ENCODE measurements around the gene GPR132. TPM values are rescaled to one million over a fixed set of nuclear protein-coding genes. Genes with fewer than 3 reads are reported as not detected.

The GPR132 gene
- total RNA-seq, 1 experiment from 2014 or later: not detected

GRCh38 chr14:105074601-105075053, 9.4 kb upstream of the GPR132 start:
- no peaks in the 10 kb centered on the region for H3K36me3 ChIP-seq (ENCODE audit: insufficient read depth, low read length)
- no peak overlapping the region for H3K27ac ChIP-seq (ENCODE audit: low read length)
- H3K4me3 ChIP-seq (ENCODE audit: low read length): no peak overlapping the region
- no peaks in the 10 kb centered on the region for H3K79me2 ChIP-seq (ENCODE audit: low read length)
- H3K9me2 ChIP-seq (replicated peaks; ENCODE audit: insufficient read depth, low read length): no peaks in the 10 kb centered on the region
- no peaks in the 10 kb centered on the region for H3K9me3 ChIP-seq (ENCODE audit: low read length)
- H3K4me2 ChIP-seq (ENCODE audit: low read depth, low read length, poor library complexity, severe bottlenecking): no peak overlapping the region
- no peaks in the 10 kb centered on the region; the same call in 1 of the 2 replicates for H3K27me3 ChIP-seq (ENCODE audit: low read length)
- peaks cover 4% of the 10 kb centered on the region; the same call in 1 of the 2 replicates for H3K4me1 ChIP-seq (ENCODE audit: low read length)
- no peak for DNase-seq
- no peak overlapping the region for H3K9ac ChIP-seq (ENCODE audit: low read length)
- no peak overlapping the region for H2AFZ ChIP-seq (ENCODE audit: low read length)
- H4K20me1 ChIP-seq (ENCODE audit: insufficient read depth, low read depth, low read length): no peaks in the 10 kb centered on the region; the same call in 1 of the 2 replicates

- Histone ChIP-seq H3K27me3 (ENCODE audit: low read length) (no peaks in the 10 kb centered on the region; the same call in 1 of the 2 replicates), H3K36me3 (ENCODE audit: insufficient read depth, low read length) (no peaks in the 10 kb centered on the region), H3K4me1 (ENCODE audit: low read length) (peaks cover 4% of the 10 kb centered on the region; the same call in 1 of the 2 replicates), H3K9me2 (replicated peaks; ENCODE audit: insufficient read depth, low read length) (no peaks in the 10 kb centered on the region), H3K4me2 (ENCODE audit: low read depth, low read length, poor library complexity, severe bottlenecking) (no peak overlapping the region), H3K27ac (ENCODE audit: low read length) (no peak overlapping the region), H4K20me1 (ENCODE audit: insufficient read depth, low read depth, low read length) (no peaks in the 10 kb centered on the region; the same call in 1 of the 2 replicates), H2AFZ (ENCODE audit: low read length) (no peak overlapping the region), H3K79me2 (ENCODE audit: low read length) (no peaks in the 10 kb centered on the region), H3K9me3 (ENCODE audit: low read length) (no peaks in the 10 kb centered on the region), H3K9ac (ENCODE audit: low read length) (no peak overlapping the region), H3K4me3 (ENCODE audit: low read length) (no peak overlapping the region)
- DNase-seq: no peak
These were observed 8.7 kb upstream of the GPR132 start for GRCh38 chr14:105073720-105074600.

GRCh38 chr14:105072892-105073719, 7.9 kb upstream of the GPR132 start:
- Histone ChIP-seq H3K79me2 (ENCODE audit: low read length) (no peaks in the 10 kb centered on the region), H3K27me3 (ENCODE audit: low read length) (no peaks in the 10 kb centered on the region; the same call in 1 of the 2 replicates), H3K4me3 (ENCODE audit: low read length) (no peak overlapping the region), H3K36me3 (ENCODE audit: insufficient read depth, low read length) (no peaks in the 10 kb centered on the region), H4K20me1 (ENCODE audit: insufficient read depth, low read depth, low read length) (no peaks in the 10 kb centered on the region; the same call in 1 of the 2 replicates), H3K9ac (ENCODE audit: low read length) (no peak overlapping the region), H3K9me3 (ENCODE audit: low read length) (no peaks in the 10 kb centered on the region), H3K4me2 (ENCODE audit: low read depth, low read length, poor library complexity, severe bottlenecking) (no peak overlapping the region), H2AFZ (ENCODE audit: low read length) (no peak overlapping the region), H3K27ac (ENCODE audit: low read length) (no peak overlapping the region), H3K4me1 (ENCODE audit: low read length) (peaks cover 4% of the 10 kb centered on the region; the same call in 1 of the 2 replicates), H3K9me2 (replicated peaks; ENCODE audit: insufficient read depth, low read length) (no peaks in the 10 kb centered on the region)
- DNase-seq: no peak

- peaks cover 4% of the 10 kb centered on the region; the same call in 1 of the 2 replicates for H3K4me1 ChIP-seq (ENCODE audit: low read length)
- H3K27me3 ChIP-seq (ENCODE audit: low read length): no peaks in the 10 kb centered on the region; the same call in 1 of the 2 replicates
- no peak for DNase-seq
- H2AFZ ChIP-seq (ENCODE audit: low read length): no peak overlapping the region
- no peaks in the 10 kb centered on the region for H3K9me2 ChIP-seq (replicated peaks; ENCODE audit: insufficient read depth, low read length)
- no peak overlapping the region for H3K4me2 ChIP-seq (ENCODE audit: low read depth, low read length, poor library complexity, severe bottlenecking)
- H4K20me1 ChIP-seq (ENCODE audit: insufficient read depth, low read depth, low read length): no peaks in the 10 kb centered on the region; the same call in 1 of the 2 replicates
- no peak overlapping the region for H3K9ac ChIP-seq (ENCODE audit: low read length)
- no peaks in the 10 kb centered on the region for H3K79me2 ChIP-seq (ENCODE audit: low read length)
- H3K9me3 ChIP-seq (ENCODE audit: low read length): no peaks in the 10 kb centered on the region
- H3K36me3 ChIP-seq (ENCODE audit: insufficient read depth, low read length): no peaks in the 10 kb centered on the region
- H3K27ac ChIP-seq (ENCODE audit: low read length): no peak overlapping the region
- no peak overlapping the region for H3K4me3 ChIP-seq (ENCODE audit: low read length)
These were observed 7.2 kb upstream of the GPR132 start for GRCh38 chr14:105072381-105072861.

GRCh38 chr14:105071942-105072341, 6.7 kb upstream of the GPR132 start:
- no peak overlapping the region for H2AFZ ChIP-seq (ENCODE audit: low read length)
- H3K9ac ChIP-seq (ENCODE audit: low read length): no peak overlapping the region
- no peaks in the 10 kb centered on the region for H3K79me2 ChIP-seq (ENCODE audit: low read length)
- no peaks in the 10 kb centered on the region; the same call in 1 of the 2 replicates for H4K20me1 ChIP-seq (ENCODE audit: insufficient read depth, low read depth, low read length)
- H3K4me1 ChIP-seq (ENCODE audit: low read length): peaks cover 4% of the 10 kb centered on the region; the same call in 1 of the 2 replicates
- no peak overlapping the region for H3K27ac ChIP-seq (ENCODE audit: low read length)
- H3K36me3 ChIP-seq (ENCODE audit: insufficient read depth, low read length): no peaks in the 10 kb centered on the region
- no peak overlapping the region for H3K4me2 ChIP-seq (ENCODE audit: low read depth, low read length, poor library complexity, severe bottlenecking)
- H3K4me3 ChIP-seq (ENCODE audit: low read length): no peak overlapping the region
- no peaks in the 10 kb centered on the region for H3K9me2 ChIP-seq (replicated peaks; ENCODE audit: insufficient read depth, low read length)
- DNase-seq: no peak
- H3K27me3 ChIP-seq (ENCODE audit: low read length): no peaks in the 10 kb centered on the region; the same call in 1 of the 2 replicates
- no peaks in the 10 kb centered on the region for H3K9me3 ChIP-seq (ENCODE audit: low read length)

GRCh38 chr14:105071326-105071725, 6.1 kb upstream of the GPR132 start:
- no peak for DNase-seq
- no peaks in the 10 kb centered on the region; the same call in 1 of the 2 replicates for H3K27me3 ChIP-seq (ENCODE audit: low read length)
- H3K9me3 ChIP-seq (ENCODE audit: low read length): no peaks in the 10 kb centered on the region
- no peak overlapping the region for H3K4me3 ChIP-seq (ENCODE audit: low read length)
- no peaks in the 10 kb centered on the region for H3K36me3 ChIP-seq (ENCODE audit: insufficient read depth, low read length)
- no peaks in the 10 kb centered on the region; the same call in 1 of the 2 replicates for H4K20me1 ChIP-seq (ENCODE audit: insufficient read depth, low read depth, low read length)
- H3K4me1 ChIP-seq (ENCODE audit: low read length): peaks cover 4% of the 10 kb centered on the region; the same call in 1 of the 2 replicates
- no peak overlapping the region for H3K27ac ChIP-seq (ENCODE audit: low read length)
- H2AFZ ChIP-seq (ENCODE audit: low read length): no peak overlapping the region
- no peaks in the 10 kb centered on the region for H3K9me2 ChIP-seq (replicated peaks; ENCODE audit: insufficient read depth, low read length)
- H3K79me2 ChIP-seq (ENCODE audit: low read length): no peaks in the 10 kb centered on the region
- H3K4me2 ChIP-seq (ENCODE audit: low read depth, low read length, poor library complexity, severe bottlenecking): no peak overlapping the region
- no peak overlapping the region for H3K9ac ChIP-seq (ENCODE audit: low read length)

GRCh38 chr14:105070760-105071137, 5.5 kb upstream of the GPR132 start:
- Histone ChIP-seq H3K4me1 (ENCODE audit: low read length) (peaks cover 4% of the 10 kb centered on the region; the same call in 1 of the 2 replicates), H2AFZ (ENCODE audit: low read length) (no peak overlapping the region), H3K9me2 (replicated peaks; ENCODE audit: insufficient read depth, low read length) (no peaks in the 10 kb centered on the region), H3K9me3 (ENCODE audit: low read length) (no peaks in the 10 kb centered on the region), H3K27me3 (ENCODE audit: low read length) (no peaks in the 10 kb centered on the region; the same call in 1 of the 2 replicates), H4K20me1 (ENCODE audit: insufficient read depth, low read depth, low read length) (no peaks in the 10 kb centered on the region; the same call in 1 of the 2 replicates), H3K4me2 (ENCODE audit: low read depth, low read length, poor library complexity, severe bottlenecking) (no peak overlapping the region), H3K9ac (ENCODE audit: low read length) (no peak overlapping the region), H3K36me3 (ENCODE audit: insufficient read depth, low read length) (no peaks in the 10 kb centered on the region), H3K27ac (ENCODE audit: low read length) (no peak overlapping the region), H3K4me3 (ENCODE audit: low read length) (no peak overlapping the region), H3K79me2 (ENCODE audit: low read length) (no peaks in the 10 kb centered on the region)
- no peak for DNase-seq

All from Karpas-422 (cell line).